HG02678 (cell line): ENCODE results near the gene ZDHHC13.

Experiments used
- ATAC-seq: cut with Tn5 transposase; IDR thresholded peaks from one replicate; pipeline ENCODE4 v1.9.1; 2021; ENCODE audit warnings: mild to moderate bottlenecking, moderate library complexity; ENCODE audit not compliant: unreplicated experiment

Gene ZDHHC13

GRCh38 chr11:19116971-19117759 lies at the start of gene ZDHHC13:
TSS of gene ZDHHC13 (plus strand) at chr11:19117168. CDS start at chr11:19117250, 82 bp downstream.
- peak; percentile 100 for ATAC-seq

GRCh38 chr11:19071255-19071654 lies 45.7 kb upstream of the ZDHHC13 start:
- ATAC-seq: peak; percentile 94

- ATAC-seq: no peak
Observed at GRCh38 chr11:19072464-19072863, 44.5 kb upstream of the ZDHHC13 start.

GRCh38 chr11:19073454-19074415 lies 43.2 kb upstream of the ZDHHC13 start:
- ATAC-seq: no peak

GRCh38 chr11:19075636-19076035 lies 41.3 kb upstream of the ZDHHC13 start:
- ATAC-seq: no peak

GRCh38 chr11:19076744-19077589 lies 40.0 kb upstream of the ZDHHC13 start:
- peak; percentile 65 for ATAC-seq

- no peak for ATAC-seq
Observed at GRCh38 chr11:19077965-19078364, 39.0 kb upstream of the ZDHHC13 start.

- ATAC-seq: no peak
Observed at GRCh38 chr11:19079643-19080440, 37.1 kb upstream of the ZDHHC13 start.

- ATAC-seq: no peak
Observed at GRCh38 chr11:19080579-19080993, 36.4 kb upstream of the ZDHHC13 start.

GRCh38 chr11:19083166-19083565 lies 33.8 kb upstream of the ZDHHC13 start:
- no peak for ATAC-seq

GRCh38 chr11:19084661-19085315 lies 32.2 kb upstream of the ZDHHC13 start:
- no peak for ATAC-seq

GRCh38 chr11:19087658-19088057 lies 29.3 kb upstream of the ZDHHC13 start:
- no peak for ATAC-seq

GRCh38 chr11:19088791-19089190 lies 28.2 kb upstream of the ZDHHC13 start:
- ATAC-seq: no peak

- no peak for ATAC-seq
Observed at GRCh38 chr11:19089421-19089820, 27.5 kb upstream of the ZDHHC13 start.

GRCh38 chr11:19091366-19091765 lies 25.6 kb upstream of the ZDHHC13 start:
- no peak for ATAC-seq

GRCh38 chr11:19092342-19092741 lies 24.6 kb upstream of the ZDHHC13 start:
- ATAC-seq: no peak

- ATAC-seq: no peak
Observed at GRCh38 chr11:19092850-19093249, 24.1 kb upstream of the ZDHHC13 start.

GRCh38 chr11:19093976-19094375 lies 23.0 kb upstream of the ZDHHC13 start:
- ATAC-seq: no peak

GRCh38 chr11:19094859-19095258 lies 22.1 kb upstream of the ZDHHC13 start:
- ATAC-seq: no peak
